Right lobe of liver (tissue), 6 donors: Measurements from ENCODE around the gene PCDHGB7. TPM values are rescaled to one million over a fixed set of nuclear protein-coding genes. Genes with fewer than 3 reads are reported as not detected.
"Not testable (repeated sequence)": the region's sequence is repeated elsewhere in the genome, so short reads cannot be mapped to it uniquely, and the experiment has no call there.

Source experiments
- ATAC-seq, 4 donors: fragments of 200-7000 bp; cut with Tn5 transposase; one replicate each; pipeline ENCODE4 v1.9.1; 2020; ENCODE audit warnings: mild to moderate bottlenecking in 4 of 4, moderate library complexity in 4 of 4
- DNase-seq, 3 donors: peaks; one replicate each; pipeline ENCODE4 v3.0.0-alpha.2; 2020
- H3K27ac ChIP-seq, 3 donors: fragments of 200-600 bp; one replicate each; pipeline ENCODE4 v1.8.0; 2022
- H3K27me3 ChIP-seq, 2 donors: fragments of 200-600 bp; one replicate each; pipeline ENCODE4 v1.8.0; 2022
- H3K36me3 ChIP-seq, 4 donors: fragments of 200-600 bp; sonication (generic) in 1 of 4; one replicate each; pipeline versions ENCODE4 v1.5.1 to v1.8.0; 2017 to 2022; ENCODE audit warnings: control low read depth in 1 of 4
- H3K4me1 ChIP-seq, 4 donors: fragments of 200-600 bp; sonication (generic) in 1 of 4; one replicate each; pipeline versions ENCODE4 v1.5.1 to v1.8.0; 2017 to 2022; ENCODE audit warnings: control low read depth in 1 of 4
- H3K4me3 ChIP-seq, 3 donors: fragments of 200-600 bp; one replicate each; pipeline ENCODE4 v1.8.0; 2022
- H3K9me3 ChIP-seq, 4 donors: fragments of 200-600 bp; sonication (generic) in 1 of 4; one replicate each; pipeline versions ENCODE4 v1.5.1 to v1.8.0; 2017 to 2022; ENCODE audit warnings: control low read depth in 1 of 4
- POLR2A ChIP-seq: fragments of 450-650 bp; IDR thresholded peaks from one replicate; pipeline ENCODE4 v1.6.1; 2017; ENCODE audit warnings: antibody characterized with exemption, mild to moderate bottlenecking
- WGBS: methylation state at CpG from one replicate; pipeline ENCODE4 v1.1.6; 2018; ENCODE audit warnings: low coverage, low lambda C conversion rate; ENCODE audit not compliant: insufficient coverage; ENCODE audit errors: missing lambda C conversion rate; 5-methylcytosine and 5-hydroxymethylcytosine counted together
- intact Hi-C, 2 donors: fragments of 100-400 bp; cut with DNase I; formaldehyde crosslinking; loops; one replicate each; pipeline versions ENCODE4 v1.11.2 to v1.14.1; 2022
- total RNA-seq, 6 experiments: library from RNA; depleted of rRNA in 2 of 6; stranded (reverse); fragments of >200 nt in 2 of 6; fragmentation: NEBNext Ultra II Directional in 3 of 6; extraction: Animal tissue kit (Norgen Biotek cat#: 25700) in 3 of 6; gene quantifications; one replicate each; pipeline versions ENCODE4 v1.1.0 to v1.2.4, GENCODE V29; 2016 to 2023
- TF ChIP-seq, protein P1 (sequence below), 4 donors: fragments of 200-600 bp in 3 of 4; fragments of 450-650 bp in 1 of 4; IDR thresholded peaks; one replicate each; pipeline versions ENCODE4 v1.5.1 to v1.8.0; 2016 to 2022; ENCODE audit warnings: antibody characterized with exemption in 4 of 4, mild to moderate bottlenecking in 2 of 4
- donor health status: DM: no; HTN: yes; CAD: no.
- donor health status: DM: no; HTN: no; CAD: no.
- donor health status: DM: no; HTN: no; CAD: no.
- donor health status: DM: no; HTN: yes; CAD: no.
- donor health status: DM: no; HTN: yes; CAD: no.

PCDHGB7 gene
- total RNA-seq, 6 experiments from 2014 or later: 1.2 to 3.7 (median 2.7) TPM

GRCh38 chr5:141403387-141403786 lies 14.1 kb upstream of the PCDHGB7 start:
- Histone ChIP-seq H3K9me3 (peaks cover 0 to 22% (median 4%) of the 10 kb centered on the region in 4 donors), H3K4me1 (no peaks in the 10 kb centered on the region), H3K4me3 (no peak overlapping the region), H3K36me3 (no peaks in the 10 kb centered on the region), H3K27me3 (no peaks in the 10 kb centered on the region), H3K27ac (no peak overlapping the region)
- WGBS: 27% methylated on average over 17 of the region's 22 CpGs
- DNase-seq (no peak), ATAC-seq (no peak)
- intact Hi-C loops: loop anchor here in 1 of 2 donors (10.0 kb wide), 1 partner anchor 151 kb away; no protein-coding TSS in a partner anchor
- TF ChIP-seq, protein P1, sequence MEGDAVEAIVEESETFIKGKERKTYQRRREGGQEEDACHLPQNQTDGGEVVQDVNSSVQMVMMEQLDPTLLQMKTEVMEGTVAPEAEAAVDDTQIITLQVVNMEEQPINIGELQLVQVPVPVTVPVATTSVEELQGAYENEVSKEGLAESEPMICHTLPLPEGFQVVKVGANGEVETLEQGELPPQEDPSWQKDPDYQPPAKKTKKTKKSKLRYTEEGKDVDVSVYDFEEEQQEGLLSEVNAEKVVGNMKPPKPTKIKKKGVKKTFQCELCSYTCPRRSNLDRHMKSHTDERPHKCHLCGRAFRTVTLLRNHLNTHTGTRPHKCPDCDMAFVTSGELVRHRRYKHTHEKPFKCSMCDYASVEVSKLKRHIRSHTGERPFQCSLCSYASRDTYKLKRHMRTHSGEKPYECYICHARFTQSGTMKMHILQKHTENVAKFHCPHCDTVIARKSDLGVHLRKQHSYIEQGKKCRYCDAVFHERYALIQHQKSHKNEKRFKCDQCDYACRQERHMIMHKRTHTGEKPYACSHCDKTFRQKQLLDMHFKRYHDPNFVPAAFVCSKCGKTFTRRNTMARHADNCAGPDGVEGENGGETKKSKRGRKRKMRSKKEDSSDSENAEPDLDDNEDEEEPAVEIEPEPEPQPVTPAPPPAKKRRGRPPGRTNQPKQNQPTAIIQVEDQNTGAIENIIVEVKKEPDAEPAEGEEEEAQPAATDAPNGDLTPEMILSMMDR (IDR thresholded peaks at IDR 0.05): no peak
- no peak for TF ChIP-seq POLR2A

DNA sequence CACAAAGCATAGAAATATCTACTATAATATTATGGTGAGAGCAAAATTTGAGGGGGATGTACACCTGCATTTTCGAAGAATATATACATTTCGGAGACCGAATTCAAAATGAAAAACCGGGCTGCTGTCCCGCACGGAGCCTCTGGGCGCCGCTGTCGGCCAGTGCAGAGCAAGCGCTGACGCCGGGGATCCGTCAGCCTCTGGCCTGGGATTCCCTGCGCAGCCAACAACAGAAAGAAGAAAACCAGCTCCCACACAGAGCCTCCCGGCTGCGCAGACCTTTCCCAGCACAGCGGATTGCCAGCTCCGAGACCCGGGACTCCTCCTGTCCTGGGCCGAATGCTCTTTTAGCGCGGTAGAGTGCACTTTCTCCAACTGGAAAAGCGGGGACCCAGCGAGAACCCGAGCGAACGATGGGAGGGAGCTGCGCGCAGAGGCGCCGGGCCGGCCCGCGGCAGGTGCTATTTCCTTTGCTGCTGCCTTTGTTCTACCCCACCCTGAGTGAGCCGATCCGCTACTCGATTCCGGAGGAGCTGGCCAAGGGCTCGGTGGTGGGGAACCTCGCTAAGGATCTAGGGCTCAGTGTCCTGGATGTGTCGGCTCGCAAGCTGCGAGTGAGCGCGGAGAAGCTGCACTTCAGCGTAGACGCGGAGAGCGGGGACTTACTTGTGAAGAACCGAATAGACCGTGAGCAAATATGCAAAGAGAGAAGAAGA lies 9.5 kb upstream of the PCDHGB7 start, which contains the start of gene PCDHGB6:
Gene PCDHGB6, plus strand, starts transcription at position 232 of the 716 bp plus-strand sequence. Its CDS starts 182 bp downstream, at position 414.
- TF ChIP-seq, protein P1 (IDR thresholded peaks at IDR 0.05): peak; percentile 51 to 62 (median 53)
- ATAC-seq (peak; percentile 92 to 98 (median 96)), DNase-seq (peak; percentile 58 to 68 (median 66))
- not testable (repeated sequence) for H3K4me1 ChIP-seq, H3K36me3 ChIP-seq, H3K27ac ChIP-seq, H3K27me3 ChIP-seq
- intact Hi-C loops: loop anchor here in 1 of 2 donors (10.0 kb wide), 1 partner anchor 147 kb away; no protein-coding TSS in a partner anchor
- WGBS: 9% methylated on average over 24 of the region's 51 CpGs
- H3K4me3 ChIP-seq: peak within 1 kb of the TSS; percentile 14 to 44 (median 25)
- peaks cover 0 to 15% (median 5%) of the 10 kb centered on the region in 4 donors for H3K9me3 ChIP-seq

DNA sequence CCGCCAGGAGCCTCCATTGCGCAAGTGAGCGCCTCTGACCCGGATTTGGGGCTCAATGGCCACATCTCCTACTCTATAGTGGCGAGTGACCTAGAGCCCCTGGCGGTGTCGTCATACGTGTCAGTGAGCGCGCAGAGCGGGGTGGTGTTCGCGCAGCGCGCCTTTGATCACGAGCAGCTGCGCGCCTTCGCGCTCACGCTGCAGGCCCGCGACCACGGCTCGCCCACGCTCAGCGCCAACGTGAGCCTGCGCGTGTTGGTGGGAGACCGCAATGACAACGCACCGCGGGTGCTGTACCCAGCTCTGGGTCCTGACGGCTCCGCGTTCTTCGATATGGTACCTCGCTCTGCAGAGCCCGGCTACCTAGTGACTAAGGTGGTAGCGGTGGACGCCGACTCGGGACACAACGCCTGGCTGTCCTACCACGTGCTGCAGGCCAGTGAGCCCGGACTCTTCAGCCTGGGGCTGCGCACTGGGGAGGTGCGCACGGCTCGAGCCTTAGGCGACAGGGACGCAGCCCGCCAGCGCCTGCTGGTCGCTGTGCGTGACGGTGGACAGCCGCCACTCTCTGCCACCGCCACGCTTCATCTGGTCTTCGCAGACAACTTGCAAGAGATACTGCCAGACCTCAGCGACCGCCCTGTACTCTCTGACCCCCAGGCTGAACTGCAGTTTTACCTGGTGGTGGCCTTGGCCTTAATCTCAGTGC lies 7.7 kb upstream of the PCDHGB7 start:
- peaks cover 0 to 6% (median 5%) of the 10 kb centered on the region in 4 donors for H3K9me3 ChIP-seq
- no peak overlapping the region for H3K27ac ChIP-seq
- WGBS: 33% methylated on average over 11 of the region's 64 CpGs
- intact Hi-C loops: loop anchor here (10.0 kb wide), 2 partner anchors 145 to 165 kb away; partner anchors contain the start of gene PCDHB15 (in 1 of the 2)
- TF ChIP-seq, protein P1 (IDR thresholded peaks at IDR 0.05): no peak
- no peak for TF ChIP-seq POLR2A
- no peak for ATAC-seq
- no peak overlapping the region for H3K4me3 ChIP-seq
- peak in 1 of 3 donors; percentile 32 for DNase-seq
- no peaks in the 10 kb centered on the region for H3K4me1 ChIP-seq
- no peaks in the 10 kb centered on the region for H3K27me3 ChIP-seq
- no peaks in the 10 kb centered on the region for H3K36me3 ChIP-seq

DNA sequence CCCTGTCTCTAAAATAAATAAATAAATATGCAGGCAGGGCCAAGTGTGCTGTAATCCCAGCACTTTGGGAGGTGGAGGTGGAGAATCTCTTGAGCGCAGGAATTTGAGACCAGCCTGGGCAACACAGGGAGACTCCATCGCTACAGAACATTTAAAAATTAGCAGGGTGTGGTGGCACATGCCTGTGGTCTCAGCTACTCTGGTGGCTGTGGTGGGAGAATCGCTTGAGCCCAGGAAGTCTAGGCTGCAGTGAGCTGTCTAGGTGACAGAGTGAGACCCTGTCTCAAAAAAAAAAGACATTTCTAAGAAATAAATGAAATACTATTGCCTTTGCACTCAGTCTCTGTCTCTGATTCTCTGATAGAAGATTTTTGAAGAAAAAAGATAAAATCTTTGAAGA lies 5.9 kb upstream of the PCDHGB7 start:
- WGBS: 70% methylated on average over 3 of the region's 3 CpGs
- intact Hi-C loops: loop anchor here in 1 of 2 donors (10.0 kb wide), 1 partner anchor 167 kb away; the partner anchor contains the start of gene PCDHB15

More for the DNA sequence above, 5.9 kb upstream of the PCDHGB7 start:
- ATAC-seq (no peak), DNase-seq (no peak)
- Histone ChIP-seq H3K27me3 (no peaks in the 10 kb centered on the region), H3K4me1 (no peaks in the 10 kb centered on the region), H3K9me3 (peaks cover 0 to 15% (median 5%) of the 10 kb centered on the region in 4 donors), H3K27ac (no peak overlapping the region), H3K4me3 (no peak overlapping the region), H3K36me3 (no peaks in the 10 kb centered on the region)
- TF ChIP-seq POLR2A: no peak
- TF ChIP-seq, protein P1 (IDR thresholded peaks at IDR 0.05): no peak
